Activated T-helper 17 cell treated with anti-CD3 and anti-CD28 coated beads, Interleukin-2, amount 50 U/mL, for 72 hours (primary cell): ENCODE measurements around the gene TMEM106C. TPM values are rescaled to one million over a fixed set of nuclear protein-coding genes. Genes with fewer than 3 reads are reported as not detected.

Source experiments
- ATAC-seq: fragments of 150-1000 bp; cut with Tn5 transposase; replicated peaks from 2 replicates; pipeline ENCODE4 v1.10.0; 2021; ENCODE audit warnings: mild to moderate bottlenecking, moderate library complexity
- H3K27ac Mint-ChIP-seq: one replicate; pipeline ENCODE4 v1.8.0; 2022; ENCODE audit warnings: mixed read lengths
- H3K27me3 Mint-ChIP-seq: one replicate; pipeline ENCODE4 v1.8.0; 2022; ENCODE audit warnings: mixed read lengths
- H3K36me3 Mint-ChIP-seq: one replicate; pipeline ENCODE4 v1.8.0; 2022; ENCODE audit warnings: low read depth, mild to moderate bottlenecking, mixed read lengths
- H3K4me1 Mint-ChIP-seq: one replicate; pipeline ENCODE4 v1.8.0; 2022; ENCODE audit warnings: mixed read lengths
- H3K4me3 Mint-ChIP-seq: one replicate; pipeline ENCODE4 v1.8.0; 2022; ENCODE audit warnings: mild to moderate bottlenecking, mixed read lengths
- H3K9me3 Mint-ChIP-seq: one replicate; pipeline ENCODE4 v1.8.0; 2022; ENCODE audit warnings: mixed read lengths
- total RNA-seq, 2 donors: library from RNA; stranded (reverse); gene quantifications; one replicate each; pipeline ENCODE4 v1.2.3, GENCODE V29; 2022

Gene TMEM106C
- total RNA-seq, 2 donors from 2014 or later = 184 to 207 TPM

DNA sequence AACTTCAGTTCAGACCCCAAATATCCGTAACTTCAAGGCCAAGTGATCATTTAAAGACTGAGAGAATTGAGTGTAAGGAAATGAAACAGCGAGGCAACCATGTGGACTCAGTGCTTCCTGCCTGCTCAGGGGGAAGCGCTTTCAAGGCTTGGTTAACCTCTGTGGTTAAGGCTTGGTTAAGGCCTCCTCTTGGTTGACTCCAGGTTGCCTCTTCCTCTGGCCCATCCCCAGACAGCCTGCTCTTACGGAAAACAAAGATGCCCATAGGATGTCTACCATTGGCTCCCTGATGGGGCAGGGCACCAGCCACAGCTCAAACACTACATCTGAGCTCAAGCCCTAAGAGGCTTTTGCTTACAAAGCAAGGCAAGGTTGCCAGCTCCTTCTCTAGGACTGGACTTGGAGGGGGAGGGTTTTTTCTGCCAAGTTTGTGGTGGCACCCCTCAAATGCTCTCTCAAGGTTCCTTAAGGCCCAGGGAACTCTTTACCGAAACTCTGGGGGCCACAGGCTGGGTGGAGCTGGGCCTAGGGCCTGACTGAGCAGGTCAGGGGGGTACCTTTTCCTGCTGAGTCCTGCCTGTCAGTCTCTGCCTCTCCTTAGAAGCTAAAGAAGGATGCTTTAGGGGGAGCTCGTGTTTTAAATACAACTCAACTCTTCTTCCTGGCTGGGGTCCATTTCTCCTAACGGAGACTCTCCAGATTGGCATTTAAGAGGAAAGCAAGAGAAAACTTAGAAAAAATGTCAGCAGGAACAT is 27.1 kb downstream of the TMEM106C start:
- Mint-ChIP-seq H3K9me3 (no peaks in the 10 kb centered on the region), H3K4me3 (peak overlapping the region; percentile 52), H3K27me3 (peaks cover 10% of the 10 kb centered on the region), H3K27ac (peak overlapping the region; percentile 61), H3K4me1 (peaks cover 9% of the 10 kb centered on the region), H3K36me3 (no peaks in the 10 kb centered on the region)
- ATAC-seq = peak; percentile 96

DNA sequence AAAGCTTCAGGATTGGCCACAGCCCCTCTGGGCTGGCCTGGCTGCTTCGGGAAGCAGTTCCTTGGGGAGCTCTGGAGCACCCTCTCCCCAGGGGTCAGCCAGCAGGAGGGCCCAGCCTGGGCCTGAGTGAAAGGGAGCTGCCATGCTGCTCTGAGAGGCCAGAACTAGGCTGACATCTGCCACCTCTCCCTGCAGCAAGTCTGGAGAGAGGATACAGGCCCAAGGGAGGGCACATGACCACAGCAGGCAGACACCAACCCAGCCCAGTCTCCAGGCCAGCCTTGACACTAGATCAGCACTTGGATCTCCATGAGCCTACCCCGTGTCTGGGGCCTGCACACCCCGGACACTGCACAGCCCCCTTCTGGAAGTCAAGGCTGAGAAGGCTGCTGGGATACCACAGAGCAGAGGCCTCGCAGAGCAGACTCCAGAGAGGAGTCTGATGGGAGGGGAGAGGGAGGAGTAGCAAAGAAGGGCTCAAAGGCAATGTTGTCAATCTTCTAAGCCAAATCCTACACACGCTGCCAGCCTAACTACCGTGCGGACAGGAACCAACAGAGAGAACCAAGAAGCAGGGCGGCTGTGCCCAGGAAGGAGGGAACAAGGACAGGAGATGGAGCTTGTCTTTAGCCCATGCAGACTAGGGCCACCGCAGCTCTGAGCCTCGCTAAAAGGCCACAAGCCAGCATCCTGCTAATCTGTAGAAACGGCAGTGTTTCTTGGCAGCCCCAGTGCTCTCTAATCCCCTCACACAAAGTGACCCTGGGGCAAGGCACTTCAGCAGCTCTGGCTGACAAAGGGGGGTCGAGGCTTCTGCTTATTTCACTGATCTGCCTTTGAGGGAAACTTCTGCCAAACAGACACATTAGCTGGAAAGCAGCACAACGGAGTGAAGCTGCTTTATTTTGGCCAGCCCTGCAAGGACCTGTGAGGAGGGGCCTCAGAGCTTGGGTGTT is 28.0 kb downstream of the TMEM106C start:
- H3K27ac Mint-ChIP-seq = no peak overlapping the region

DNA sequence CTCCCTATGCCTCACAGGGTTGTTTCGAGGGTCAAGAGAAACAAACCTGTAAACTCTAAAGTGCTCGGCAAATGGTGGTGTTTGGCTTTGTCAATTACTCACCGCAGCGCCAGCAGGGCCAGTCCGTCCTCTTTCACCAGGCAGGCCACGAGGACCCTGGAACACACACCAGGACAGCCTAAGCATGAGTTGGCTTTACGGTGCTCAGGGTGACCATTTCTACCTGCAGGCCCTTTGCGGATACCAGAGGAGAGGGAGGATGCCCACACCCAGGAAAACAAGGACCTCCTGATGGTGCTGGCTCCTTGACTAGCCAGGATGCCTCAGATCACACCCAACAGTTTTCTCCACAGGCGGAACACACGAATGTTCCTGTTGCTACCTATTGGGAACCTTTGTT is 29.4 kb downstream of the TMEM106C start:
- H3K36me3 Mint-ChIP-seq = no peaks in the 10 kb centered on the region
- no peaks in the 10 kb centered on the region for H3K9me3 Mint-ChIP-seq
- H3K27me3 Mint-ChIP-seq = peaks cover 15% of the 10 kb centered on the region
- no peak overlapping the region for H3K4me3 Mint-ChIP-seq
- no peak overlapping the region for H3K27ac Mint-ChIP-seq
- H3K4me1 Mint-ChIP-seq = peaks cover 9% of the 10 kb centered on the region
- no peak for ATAC-seq

More for the DNA sequence above, 28.0 kb downstream of the TMEM106C start:
- Mint-ChIP-seq H3K4me3 (no peak overlapping the region), H3K9me3 (no peaks in the 10 kb centered on the region), H3K36me3 (no peaks in the 10 kb centered on the region), H3K27me3 (peaks cover 12% of the 10 kb centered on the region), H3K4me1 (peaks cover 9% of the 10 kb centered on the region)
- ATAC-seq = no peak

DNA sequence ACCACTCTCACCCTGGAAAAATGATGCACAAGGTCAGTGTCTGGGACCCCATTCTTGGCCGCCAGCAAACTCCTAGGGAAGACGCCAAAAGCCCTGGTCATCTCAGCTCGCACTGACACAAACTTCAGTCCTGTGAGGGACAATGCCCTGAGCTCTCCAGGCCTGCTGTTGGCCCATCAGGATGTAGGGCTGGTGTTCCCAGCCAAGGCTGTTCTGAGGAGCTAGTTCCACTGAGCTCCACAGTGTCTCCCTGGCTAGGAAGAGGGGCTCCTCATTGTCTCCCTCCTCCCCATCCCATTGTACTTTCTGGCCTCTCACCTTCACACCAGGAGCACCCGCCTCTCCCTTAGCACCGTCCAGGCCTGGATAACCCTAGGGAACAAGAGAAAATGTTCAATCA is 30.1 kb downstream of the TMEM106C start:
- Mint-ChIP-seq H3K4me1 (peaks cover 9% of the 10 kb centered on the region), H3K4me3 (no peak overlapping the region), H3K9me3 (no peaks in the 10 kb centered on the region), H3K27me3 (peaks cover 22% of the 10 kb centered on the region), H3K27ac (no peak overlapping the region), H3K36me3 (no peaks in the 10 kb centered on the region)
- no peak for ATAC-seq

DNA sequence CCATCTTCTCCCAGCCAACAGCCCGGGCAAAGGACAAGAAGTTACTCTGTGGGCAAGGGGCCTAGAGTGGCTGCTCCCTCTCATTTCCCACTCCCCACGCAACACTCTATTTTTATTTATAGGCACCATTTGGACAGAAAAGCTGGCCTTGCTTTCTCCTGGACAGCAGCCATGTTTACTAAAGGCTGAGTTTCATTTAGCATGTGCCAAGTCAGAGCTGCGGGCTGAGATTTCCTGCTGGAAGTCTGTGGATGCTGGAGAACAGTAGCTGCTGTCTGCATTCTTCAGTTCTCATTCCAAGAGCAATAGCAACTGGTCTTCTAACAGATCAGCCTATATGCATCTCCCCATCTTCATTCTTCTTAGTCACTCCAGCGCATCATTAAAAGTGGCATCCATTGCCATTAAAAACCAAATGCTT is 32.6 kb downstream of the TMEM106C start:
- ATAC-seq = no peak
- Mint-ChIP-seq H3K9me3 (no peaks in the 10 kb centered on the region), H3K36me3 (no peaks in the 10 kb centered on the region), H3K27ac (no peak overlapping the region), H3K27me3 (peaks cover 43% of the 10 kb centered on the region), H3K4me1 (peaks cover 1% of the 10 kb centered on the region), H3K4me3 (no peak overlapping the region)

DNA sequence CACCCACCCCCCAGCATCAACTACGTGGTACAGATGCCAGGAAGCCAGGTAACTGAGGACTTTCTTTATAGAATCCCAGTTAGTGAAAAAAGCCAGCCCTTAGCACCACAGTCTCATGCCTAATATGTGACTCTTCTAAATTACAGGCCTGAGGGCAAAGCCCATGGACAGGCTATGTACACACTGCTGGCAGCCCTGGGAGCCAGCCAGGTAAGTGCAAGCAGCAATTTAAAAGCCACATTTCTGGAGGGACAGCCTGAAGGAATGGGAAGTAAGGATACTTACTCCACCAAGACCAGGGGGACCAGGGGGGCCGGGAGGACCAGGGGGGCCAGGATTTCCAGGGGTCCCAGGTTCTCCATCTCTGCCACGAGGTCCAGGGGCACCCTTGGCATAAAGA is 33.9 kb downstream of the TMEM106C start:
- peaks cover 5% of the 10 kb centered on the region for H3K4me1 Mint-ChIP-seq
- no peak for ATAC-seq
- no peaks in the 10 kb centered on the region for H3K36me3 Mint-ChIP-seq
- H3K4me3 Mint-ChIP-seq = no peak overlapping the region
- no peak overlapping the region for H3K27ac Mint-ChIP-seq
- H3K27me3 Mint-ChIP-seq = peaks cover 57% of the 10 kb centered on the region
- no peaks in the 10 kb centered on the region for H3K9me3 Mint-ChIP-seq

DNA sequence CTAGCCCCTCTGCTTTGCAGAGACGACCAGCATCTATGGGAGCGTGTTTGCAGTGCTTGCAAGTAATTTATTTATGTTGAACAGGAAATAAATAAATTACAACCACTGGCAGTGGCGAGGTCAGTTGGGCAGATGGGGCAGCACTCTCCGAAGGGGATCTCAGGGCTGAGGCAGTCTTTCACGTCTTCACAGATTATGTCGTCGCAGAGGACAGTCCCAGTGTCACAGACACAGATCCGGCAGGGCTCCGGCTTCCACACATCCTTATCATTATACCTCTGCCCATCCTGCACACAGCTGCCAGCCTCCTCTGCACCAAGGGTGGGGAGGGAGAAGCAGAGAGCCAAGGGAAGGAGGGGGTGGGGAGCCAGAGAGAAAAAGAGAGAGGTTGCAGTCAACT is 36.4 kb downstream of the TMEM106C start:
- Mint-ChIP-seq H3K27me3 (peaks cover 64% of the 10 kb centered on the region), H3K36me3 (no peaks in the 10 kb centered on the region), H3K4me3 (no peak overlapping the region), H3K9me3 (no peaks in the 10 kb centered on the region), H3K27ac (no peak overlapping the region), H3K4me1 (peaks cover 16% of the 10 kb centered on the region)
- ATAC-seq = no peak

DNA sequence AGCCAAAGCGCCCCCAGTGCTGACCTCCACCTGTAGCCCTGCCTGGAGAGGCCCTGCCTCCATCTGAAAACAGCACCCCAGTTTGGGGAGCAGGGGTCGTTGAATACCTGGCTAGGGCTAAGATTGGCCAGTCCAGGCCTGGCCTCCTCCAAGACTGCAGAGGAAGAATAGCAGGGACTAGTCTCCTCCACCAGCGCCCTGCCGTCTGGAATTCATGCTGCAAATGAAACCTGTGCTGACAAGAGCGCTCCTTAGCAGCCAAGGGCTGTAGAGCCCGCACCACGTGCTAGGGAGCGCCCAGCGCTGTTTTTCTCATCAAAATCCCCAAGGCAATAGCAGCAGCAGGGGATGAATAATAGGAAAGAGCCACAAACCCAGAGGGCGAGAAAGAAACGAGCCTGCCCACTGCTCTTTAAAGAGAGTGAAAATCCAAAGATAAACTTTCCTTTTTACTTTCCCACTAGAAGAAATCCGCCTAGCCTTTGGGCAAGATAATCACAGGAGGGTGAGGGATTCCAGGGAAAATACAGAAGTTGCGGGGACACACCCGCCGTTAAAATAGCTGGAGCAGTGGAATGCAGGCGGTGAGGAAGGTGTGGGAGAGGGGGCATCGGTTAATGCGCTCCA is 37.6 kb downstream of the TMEM106C start:
- Mint-ChIP-seq H3K9me3 (no peaks in the 10 kb centered on the region), H3K27me3 (peaks cover 66% of the 10 kb centered on the region), H3K4me3 (peak overlapping the region; percentile 83), H3K27ac (no peak overlapping the region), H3K4me1 (peaks cover 16% of the 10 kb centered on the region), H3K36me3 (no peaks in the 10 kb centered on the region)
- peak; percentile 58 for ATAC-seq

DNA sequence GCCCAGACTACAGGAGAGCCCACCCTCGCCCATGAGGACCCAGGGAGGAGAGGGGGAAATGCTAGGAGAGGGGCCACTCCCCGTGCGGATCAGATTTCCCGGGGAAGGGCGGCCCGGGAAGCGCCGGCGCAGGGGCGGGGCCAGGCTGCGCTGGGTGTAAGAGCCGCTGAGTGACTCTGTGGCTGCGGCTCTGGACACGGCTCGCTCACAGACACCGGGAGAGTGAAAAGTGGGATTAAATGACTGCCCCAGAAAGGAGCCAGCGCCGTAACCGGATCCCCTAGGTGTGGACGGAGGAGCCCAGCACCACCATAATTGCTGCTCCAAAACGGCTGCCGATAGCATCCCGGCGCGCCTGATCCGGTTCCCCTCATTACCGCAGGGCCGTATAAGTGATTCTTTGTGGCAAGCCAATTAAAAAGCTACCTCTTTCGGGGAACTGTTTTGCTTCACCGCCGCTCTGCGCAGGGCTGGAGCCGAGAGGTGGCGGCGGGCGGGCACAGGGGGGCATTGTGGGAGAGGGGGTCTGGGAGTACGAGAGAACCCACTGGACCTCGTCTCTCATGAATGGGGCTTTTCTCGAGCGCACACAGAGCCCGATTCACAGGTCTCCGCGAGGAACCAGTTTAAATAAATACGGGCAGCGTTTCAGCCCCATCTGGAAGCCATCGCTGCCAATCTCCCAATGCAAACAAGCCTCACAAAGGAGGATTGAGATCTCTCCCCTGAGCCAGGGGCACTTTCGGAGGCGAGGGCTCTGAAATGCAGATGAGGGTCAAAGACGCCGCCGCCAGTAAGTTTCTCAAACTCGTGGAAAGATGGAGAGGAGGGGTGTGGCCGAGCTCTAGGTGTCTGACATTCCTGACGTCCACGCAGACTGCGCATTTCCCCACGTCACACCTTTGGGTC is 38.4 kb downstream of the TMEM106C start:
- ATAC-seq = peak; percentile 52
- no peak overlapping the region for H3K27ac Mint-ChIP-seq

DNA sequence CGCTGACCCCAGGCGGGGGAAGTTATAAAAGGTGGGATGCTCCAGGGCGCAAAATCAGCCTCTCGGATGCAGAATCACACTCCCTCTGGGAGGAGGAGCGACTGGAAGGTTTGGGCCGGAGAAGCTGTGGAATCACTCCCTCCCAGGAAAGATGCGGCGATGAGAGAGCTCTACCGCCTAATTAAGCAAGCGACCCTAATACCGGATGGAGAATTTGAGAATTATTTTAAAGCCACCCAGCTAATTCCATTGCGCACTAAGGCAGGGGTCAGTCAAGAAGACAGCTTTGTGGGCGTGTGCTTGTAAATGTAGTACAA is 39.0 kb downstream of the TMEM106C start:
- peaks cover 16% of the 10 kb centered on the region for H3K4me1 Mint-ChIP-seq
- H3K9me3 Mint-ChIP-seq = no peaks in the 10 kb centered on the region

More for the DNA sequence above, 38.4 kb downstream of the TMEM106C start:
- Mint-ChIP-seq H3K27me3 (peaks cover 69% of the 10 kb centered on the region), H3K4me3 (peak overlapping the region; percentile 83), H3K9me3 (no peaks in the 10 kb centered on the region), H3K4me1 (peaks cover 16% of the 10 kb centered on the region), H3K36me3 (no peaks in the 10 kb centered on the region)

DNA sequence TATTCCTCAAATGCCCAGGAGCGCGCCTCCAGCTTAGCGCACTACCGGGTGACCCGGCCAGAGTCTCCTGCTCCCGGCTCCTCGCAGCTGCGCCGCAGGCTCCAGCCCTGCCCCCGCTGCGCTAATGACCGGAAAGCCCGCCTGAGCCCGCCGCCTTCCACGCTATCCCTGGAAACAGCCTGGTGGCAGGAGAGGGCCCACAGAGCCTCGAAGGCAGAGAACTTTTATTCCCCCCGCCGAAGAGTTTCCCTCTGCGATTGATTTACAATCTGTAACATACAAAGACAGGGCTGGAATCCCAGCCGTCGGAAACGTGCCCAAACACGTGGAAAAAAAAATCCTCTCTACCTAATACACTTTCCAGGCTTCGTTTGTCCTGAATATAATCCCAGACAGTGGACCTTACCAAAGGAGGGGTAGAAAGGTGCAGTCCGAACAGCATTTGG is 39.4 kb downstream of the TMEM106C start:
- Mint-ChIP-seq H3K27ac (no peak overlapping the region), H3K9me3 (no peaks in the 10 kb centered on the region), H3K36me3 (no peaks in the 10 kb centered on the region), H3K4me3 (peak overlapping the region; percentile 83), H3K27me3 (peaks cover 76% of the 10 kb centered on the region), H3K4me1 (peaks cover 16% of the 10 kb centered on the region)
- ATAC-seq = no peak

More for the DNA sequence above, 39.0 kb downstream of the TMEM106C start:
- no peak for ATAC-seq
- H3K27me3 Mint-ChIP-seq = peaks cover 75% of the 10 kb centered on the region
- H3K36me3 Mint-ChIP-seq = no peaks in the 10 kb centered on the region
- peak overlapping the region; percentile 83 for H3K4me3 Mint-ChIP-seq
- H3K27ac Mint-ChIP-seq = no peak overlapping the region

DNA sequence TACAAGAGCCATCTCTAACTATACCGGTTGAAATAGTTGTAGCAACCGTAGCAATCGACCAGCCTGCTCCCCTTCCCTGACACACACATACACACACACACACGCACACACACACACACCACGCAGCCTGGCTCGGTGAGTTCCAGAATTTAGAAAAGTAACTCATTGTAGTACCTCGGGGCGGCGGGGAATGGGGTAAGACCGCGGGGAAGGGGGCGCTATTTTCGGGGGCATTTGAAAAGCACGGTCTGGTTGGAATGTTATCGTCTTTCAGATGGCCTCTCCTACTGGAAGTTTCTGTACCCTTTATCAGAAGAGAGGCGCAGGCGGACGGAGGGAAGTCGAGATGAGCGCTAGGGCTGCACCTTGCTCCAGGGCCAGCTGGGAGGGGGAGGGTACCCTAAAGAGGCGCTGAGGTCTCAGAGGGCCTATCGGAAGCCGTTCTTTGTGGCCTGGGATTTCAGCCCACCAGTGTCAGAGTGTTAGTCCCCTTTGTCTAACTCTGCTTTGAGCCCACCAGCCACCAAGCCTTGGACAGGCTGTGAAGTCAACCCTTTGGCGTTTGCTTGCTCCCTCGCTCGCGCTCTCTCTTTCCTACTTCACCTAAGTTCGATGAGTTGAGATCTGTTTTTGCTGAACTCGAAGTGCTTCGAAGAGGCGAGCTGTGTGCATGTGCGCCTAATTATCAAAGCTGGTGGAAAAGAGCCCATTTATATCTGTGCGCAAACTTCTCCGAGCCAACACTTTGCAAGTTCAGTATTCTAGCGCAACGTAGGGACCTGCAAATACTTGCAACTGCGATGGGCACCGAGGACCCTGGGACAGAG is 40.0 kb downstream of the TMEM106C start:
- H3K4me1 Mint-ChIP-seq = peaks cover 16% of the 10 kb centered on the region
- ATAC-seq = no peak
- H3K36me3 Mint-ChIP-seq = no peaks in the 10 kb centered on the region
- H3K9me3 Mint-ChIP-seq = no peaks in the 10 kb centered on the region
- H3K27me3 Mint-ChIP-seq = peaks cover 75% of the 10 kb centered on the region
- H3K4me3 Mint-ChIP-seq = peak overlapping the region; percentile 83
- no peak overlapping the region for H3K27ac Mint-ChIP-seq
